H1 (cell line): ENCODE measurements around the gene NR2E3. TPM values are rescaled to one million over a fixed set of nuclear protein-coding genes. Genes with fewer than 3 reads are reported as not detected.

Experiments
- CTCF ChIA-PET: fragments of 300-600 bp; sonication (Branson Sonifier 250); formaldehyde crosslinking; loops from one replicate; lab custom pipeline; 2021; ENCODE audit not compliant: partially characterized antibody; lab: Charles Lee
- POLR2A ChIA-PET: fragments of 300-600 bp; sonication (Branson Sonifier 250); formaldehyde crosslinking; loops from one replicate; lab custom pipeline; 2021; ENCODE audit warnings: inconsistent platforms; ENCODE audit not compliant: partially characterized antibody; lab: Charles Lee
- DNase-seq, 2 experiments: peaks; one replicate each; pipeline versions ENCODE4 v3.0.0 to v3.0.0-alpha.2; 2010 to 2022; ENCODE audit warnings: low spot score in 2 of 2, low read depth in 1 of 2, mixed read lengths in 1 of 2
- FAIRE-seq: peaks from 2 replicates; lab custom pipeline; 2011; peaks lifted over from hg19 to GRCh38; lab: Jason Lieb, UNC
- H2AFZ ChIP-seq: 2 replicates; pipeline ENCODE4 v1.8.1; 2012; ENCODE audit warnings: low read length, inconsistent platforms
- H2AK5ac ChIP-seq: 2 replicates; pipeline ENCODE4 v1.6.1; 2013; ENCODE audit warnings: low read depth, low read length
- H2BK120ac ChIP-seq: replicated peaks from 2 replicates; pipeline ENCODE3; 2013; ENCODE audit warnings: low read depth, low read length, inconsistent platforms
- H2BK12ac ChIP-seq: 2 replicates; pipeline ENCODE4 v1.6.1; 2013; ENCODE audit warnings: low read depth, low read length
- H2BK15ac ChIP-seq: 2 replicates; pipeline ENCODE4 v1.6.1; 2013; ENCODE audit warnings: low read length
- H2BK20ac ChIP-seq: 2 replicates; pipeline ENCODE4 v1.6.1; 2013; ENCODE audit warnings: low read length
- H2BK5ac ChIP-seq: 2 replicates; pipeline ENCODE4 v1.6.1; 2013; ENCODE audit warnings: low read depth, low read length
- H3K14ac ChIP-seq: 2 replicates; pipeline ENCODE4 v1.6.1; 2013; ENCODE audit warnings: inconsistent platforms; ENCODE audit not compliant: insufficient read length
- H3K18ac ChIP-seq: 2 replicates; pipeline ENCODE4 v1.6.1; 2013; ENCODE audit warnings: low read length; ENCODE audit errors: extremely low read depth
- H3K23ac ChIP-seq: 2 replicates; pipeline ENCODE4 v1.6.1; 2013; ENCODE audit warnings: inconsistent platforms; ENCODE audit not compliant: insufficient read length
- H3K23me2 ChIP-seq: 2 replicates; pipeline ENCODE4 v1.6.1; 2013; ENCODE audit warnings: low read depth, low read length
- H3K27ac ChIP-seq: 2 replicates; pipeline ENCODE4 v1.6.1; 2011; ENCODE audit warnings: low read depth, low read length, inconsistent platforms
- H3K27me3 ChIP-seq, 4 experiments: replicated peaks in 1 of 4; 1 replicate in 1 of 4; 2 replicates in 3 of 4; pipeline versions ENCODE4 v1.6.1 to v1.8.1; 2011 to 2013; ENCODE audit warnings: low read length in 3 of 4, mild to moderate bottlenecking in 3 of 4, inconsistent platforms in 2 of 4, mixed read lengths in 2 of 4, moderate library complexity in 1 of 4; ENCODE audit not compliant: control insufficient read depth in 3 of 4, insufficient read depth in 3 of 4; ENCODE audit errors: extremely low read depth in 1 of 4
- H3K36me3 ChIP-seq, 4 experiments: 2 replicates each; pipeline versions ENCODE4 v1.6.1 to v1.8.1; 2011 to 2013; ENCODE audit warnings: mild to moderate bottlenecking in 4 of 4, low read length in 3 of 4, moderate library complexity in 2 of 4, control low read depth in 1 of 4, inconsistent platforms in 1 of 4; ENCODE audit not compliant: insufficient read depth in 4 of 4, control insufficient read depth in 2 of 4
- H3K4ac ChIP-seq: replicated peaks from 2 replicates; pipeline ENCODE3; 2013; ENCODE audit warnings: low read length, low read depth, mixed read lengths, inconsistent platforms; ENCODE audit not compliant: insufficient read length
- H3K4me1 ChIP-seq, 4 experiments: replicated peaks in 1 of 4; 1 replicate in 1 of 4; 2 replicates in 3 of 4; pipeline versions ENCODE4 v1.6.1 to v1.8.1; 2011 to 2013; ENCODE audit warnings: low read length in 3 of 4, inconsistent platforms in 2 of 4, mixed read lengths in 1 of 4; ENCODE audit not compliant: insufficient read depth in 4 of 4, control insufficient read depth in 3 of 4
- H3K4me2 ChIP-seq, 2 experiments: 2 replicates each; pipeline versions ENCODE4 v1.6.1 to v1.8.1; 2011 to 2013; ENCODE audit warnings: low read depth in 2 of 2, low read length in 2 of 2, control low read depth in 1 of 2, inconsistent platforms in 1 of 2, mild to moderate bottlenecking in 1 of 2; ENCODE audit not compliant: insufficient read depth in 1 of 2
- H3K4me3 ChIP-seq, 4 experiments: fragments of 200-600, 300-600 bp in 1 of 4; sonication (generic), shearing (Covaris generic), sonication (Bioruptor Twin) in 1 of 4; 2 replicates each; pipeline versions ENCODE4 v1.5.1 to v1.8.1; 2011 to 2016; ENCODE audit warnings: low read length in 4 of 4, low read depth in 3 of 4, control low read depth in 2 of 4, inconsistent platforms in 2 of 4, mild to moderate bottlenecking in 2 of 4, mixed read lengths in 1 of 4, moderate library complexity in 1 of 4; ENCODE audit not compliant: insufficient read depth in 2 of 4; ENCODE audit errors: extremely low read depth in 1 of 4
- H3K56ac ChIP-seq: replicated peaks from 2 replicates; pipeline ENCODE3; 2013; ENCODE audit warnings: low read depth, mild to moderate bottlenecking, mixed read lengths, low read length, inconsistent platforms; ENCODE audit not compliant: insufficient read length
- H3K79me1 ChIP-seq: 2 replicates; pipeline ENCODE4 v1.6.1; 2013; ENCODE audit warnings: low read depth, low read length, control low read depth
- H3K79me2 ChIP-seq, 2 experiments: 2 replicates each; pipeline versions ENCODE4 v1.6.1 to v1.8.1; 2012 to 2013; ENCODE audit warnings: low read length in 2 of 2, mild to moderate bottlenecking in 2 of 2, inconsistent platforms in 1 of 2; ENCODE audit not compliant: insufficient read depth in 2 of 2, control insufficient read depth in 1 of 2
- H3K9ac ChIP-seq, 4 experiments: replicated peaks in 1 of 4; 1 replicate in 1 of 4; 2 replicates in 3 of 4; pipeline versions ENCODE4 v1.6.1 to v1.8.1; 2011 to 2013; ENCODE audit warnings: low read depth in 3 of 4, low read length in 3 of 4, control low read depth in 2 of 4, mild to moderate bottlenecking in 2 of 4, moderate library complexity in 2 of 4, inconsistent platforms in 1 of 4; ENCODE audit errors: extremely low read depth in 1 of 4
- H3K9me3 ChIP-seq, 2 experiments: 2 replicates each; pipeline versions ENCODE4 v1.6.1 to v1.8.1; 2012 to 2013; ENCODE audit warnings: mild to moderate bottlenecking in 2 of 2, moderate library complexity in 2 of 2, control low read depth in 1 of 2, inconsistent platforms in 1 of 2, low read depth in 1 of 2, low read length in 1 of 2, mixed read lengths in 1 of 2; ENCODE audit not compliant: insufficient read depth in 2 of 2
- H4K20me1 ChIP-seq, 2 experiments: replicated peaks in 1 of 2; 2 replicates each; pipeline versions ENCODE3 to v1.8.1; 2011 to 2013; ENCODE audit warnings: inconsistent platforms in 2 of 2, low read length in 2 of 2, mild to moderate bottlenecking in 1 of 2; ENCODE audit not compliant: insufficient read depth in 2 of 2, control insufficient read depth in 1 of 2
- H4K5ac ChIP-seq: 2 replicates; pipeline ENCODE4 v1.6.1; 2013; ENCODE audit warnings: low read length, low read depth, mixed read lengths, inconsistent platforms; ENCODE audit not compliant: insufficient read length
- H4K8ac ChIP-seq: 2 replicates; pipeline ENCODE4 v1.8.0; 2013; ENCODE audit warnings: mild to moderate bottlenecking, moderate library complexity, low read length, inconsistent platforms; ENCODE audit not compliant: insufficient read depth; ENCODE audit errors: extremely low read depth
- H4K91ac ChIP-seq: replicated peaks from 2 replicates; pipeline ENCODE3; 2013; ENCODE audit warnings: low read length, mixed read lengths, inconsistent platforms; ENCODE audit not compliant: insufficient read length
- CHD2 ChIP-seq: IDR thresholded peaks from 2 replicates; pipeline ENCODE4 v1.6.1; 2012; ENCODE audit warnings: low read length, improper control_type of control experiment
- CTCF ChIP-seq, 3 experiments: IDR thresholded peaks; 1 replicate in 2 of 3; 2 replicates in 1 of 3; pipeline versions ENCODE4 v1.5.1 to v1.6.1; 2011; ENCODE audit warnings: low read length in 3 of 3, mild to moderate bottlenecking in 3 of 3, inconsistent platforms in 2 of 3, low read depth in 1 of 3, moderate library complexity in 1 of 3; ENCODE audit not compliant: insufficient read depth in 1 of 3; ENCODE audit errors: control extremely low read depth in 1 of 3
- GTF2F1 ChIP-seq: IDR thresholded peaks from 2 replicates; pipeline ENCODE4 v1.6.1; 2012; ENCODE audit warnings: low read depth, low read length, improper control_type of control experiment, borderline replicate concordance
- RAD21 ChIP-seq, 2 experiments: IDR thresholded peaks in 1 of 2; conservative IDR thresholded peaks in 1 of 2; 2 replicates each; pipeline ENCODE4 v1.6.1; 2011; ENCODE audit warnings: low read depth in 2 of 2, low read length in 2 of 2, improper control_type of control experiment in 1 of 2, inconsistent platforms in 1 of 2, mild to moderate bottlenecking in 1 of 2, moderate library complexity in 1 of 2
- SP1 ChIP-seq: IDR thresholded peaks from 2 replicates; pipeline ENCODE4 v1.6.1; 2011; ENCODE audit warnings: low read depth, low read length
- SP2 ChIP-seq: IDR thresholded peaks from 2 replicates; pipeline ENCODE4 v1.6.1; 2012; ENCODE audit warnings: mild to moderate bottlenecking, low read length, inconsistent platforms
- USF2 ChIP-seq: IDR thresholded peaks from 2 replicates; pipeline ENCODE4 v1.6.1; 2011; ENCODE audit warnings: low read length, improper control_type of control experiment
- WGBS, 2 experiments: shearing (Covaris generic) in 1 of 2; methylation state at CpG; one replicate each; pipeline versions ENCODE4 v1.1.6 to v1.1.7; 2013 to 2015; ENCODE audit warnings: low lambda C conversion rate in 2 of 2, mixed read lengths in 2 of 2, inconsistent platforms in 1 of 2, low coverage in 1 of 2, missing lambda C conversion rate in 1 of 2; ENCODE audit not compliant: insufficient replicate concordance in 2 of 2, insufficient coverage in 1 of 2, insufficient read length in 1 of 2; ENCODE audit errors: extremely low coverage in 1 of 2, missing lambda C conversion rate in 1 of 2; 5-methylcytosine and 5-hydroxymethylcytosine counted together
- polyA plus RNA-seq, 7 experiments: library from polyadenylated mRNA; depleted of rRNA in 3 of 7; stranded (reverse) in 5 of 7; unstranded in 2 of 7; fragments of >200 nt in 5 of 7; fragments of 200-250 nt in 2 of 7; gene quantifications; 1 replicate in 5 of 7; 2 replicates in 1 of 7; 4 replicates in 1 of 7; pipeline versions ENCODE4 v1.2.1 to v1.2.3, GENCODE V29; 2011 to 2013; ENCODE audit warnings: missing spikeins in 2 of 7, mixed read lengths in 2 of 7
- total RNA-seq: library from RNA; stranded (reverse); fragmentation: NEBNext Ultra II Directional; extraction: Animal tissue kit (Norgen Biotek cat#: 25700); gene quantifications from 2 replicates; pipeline ENCODE4 v1.2.1, GENCODE V29; 2021

Gene NR2E3
- total and polyA plus RNA-seq, 2 of the 8 experiments (the other 6 are each of a cell fraction or from before 2014, with no cell fraction given): 0.56 to 0.80 TPM

- H2BK5ac ChIP-seq: no peak overlapping the region
- no peaks in the 10 kb centered on the region for H3K9me3 ChIP-seq
- no peaks in the 10 kb centered on the region for H3K36me3 ChIP-seq
- H3K9ac ChIP-seq: no peak overlapping the region
- 60% methylated on average over 17 of the region's 17 CpGs; no CpG with 5 or more reads in 1 of the 2 experiments for WGBS, 2 experiments
- peak; percentile 95 for FAIRE-seq
- H3K23me2 ChIP-seq: no peaks in the 10 kb centered on the region
- H4K20me1 ChIP-seq: no peaks in the 10 kb centered on the region
- no peak overlapping the region for H3K4me2 ChIP-seq
- no peak overlapping the region for H2BK120ac ChIP-seq
- H3K56ac ChIP-seq: no peak overlapping the region
- H3K4ac ChIP-seq: no peak overlapping the region
- no peak overlapping the region for H2BK15ac ChIP-seq
- POLR2A ChIA-PET: interaction anchor here (1.0 kb wide), 1 partner anchor 415 kb away, joined by 4 read pairs; no protein-coding TSS in a partner anchor
- CTCF ChIA-PET: interaction anchor here (0.6 to 5.6 kb wide), 77 partner anchors 9 to 1041 kb away, joined by 3 to 67 read pairs (median 4); partner anchors contain the start of gene NR2E3
- no peak overlapping the region for H3K18ac ChIP-seq
- H3K14ac ChIP-seq: no peak overlapping the region
- H3K27ac ChIP-seq: no peak overlapping the region
- no peak overlapping the region for H2BK20ac ChIP-seq
- H3K79me2 ChIP-seq: no peaks in the 10 kb centered on the region
- H3K4me1 ChIP-seq: peaks cover 0 to 4% (median 1%) of the 10 kb centered on the region in 4 experiments; a peak in 3 of 7 replicates
- H2BK12ac ChIP-seq: peak overlapping the region; percentile 50; the same call in 1 of the 2 replicates
- H3K27me3 ChIP-seq: no peaks in the 10 kb centered on the region
- no peak overlapping the region for H4K91ac ChIP-seq
- no peak overlapping the region for H3K4me3 ChIP-seq
- peak; percentile 21 to 77 for DNase-seq
- H2AK5ac ChIP-seq: no peak overlapping the region
- H2AFZ ChIP-seq: no peak overlapping the region
- no peak overlapping the region for H3K23ac ChIP-seq
- H4K5ac ChIP-seq: no peak overlapping the region
- no peaks in the 10 kb centered on the region for H3K79me1 ChIP-seq
- no peak overlapping the region for H4K8ac ChIP-seq
- no peak for TF ChIP-seq SP1
- no peak for TF ChIP-seq GTF2F1
- TF ChIP-seq CHD2: 0 out of 2 replicates have a peak, but pooled peaks have one; percentile 52
- TF ChIP-seq RAD21 (IDR thresholded peaks at IDR 0.05 in 1 of 2, conservative IDR thresholded peaks at IDR 0.05 in 1 of 2; ENCODE audit: low read depth in 2 of 2, low read length in 2 of 2): peak; percentile 95 to 98
- no peak for TF ChIP-seq SP2
- no peak for TF ChIP-seq USF2
- peak in 2 of 3 experiments; percentile 84 to 86; a peak in 3 of 4 replicates for TF ChIP-seq CTCF (IDR thresholded peaks at IDR 0.05; ENCODE audit: control extremely low read depth in 1 of 3, insufficient read depth in 1 of 3, low read depth in 1 of 3, low read length in 3 of 3)
Observed at GRCh38 chr15:71800835-71801745, 9.3 kb upstream of the NR2E3 start.
